ENCODE data around the gene GBA3. TPM values are rescaled to one million over a fixed set of nuclear protein-coding genes. Genes with fewer than 3 reads are reported as not detected.

Gene GBA3
- total RNA-seq, 1 experiment from 2014 or later: 0.09 TPM

DNA sequence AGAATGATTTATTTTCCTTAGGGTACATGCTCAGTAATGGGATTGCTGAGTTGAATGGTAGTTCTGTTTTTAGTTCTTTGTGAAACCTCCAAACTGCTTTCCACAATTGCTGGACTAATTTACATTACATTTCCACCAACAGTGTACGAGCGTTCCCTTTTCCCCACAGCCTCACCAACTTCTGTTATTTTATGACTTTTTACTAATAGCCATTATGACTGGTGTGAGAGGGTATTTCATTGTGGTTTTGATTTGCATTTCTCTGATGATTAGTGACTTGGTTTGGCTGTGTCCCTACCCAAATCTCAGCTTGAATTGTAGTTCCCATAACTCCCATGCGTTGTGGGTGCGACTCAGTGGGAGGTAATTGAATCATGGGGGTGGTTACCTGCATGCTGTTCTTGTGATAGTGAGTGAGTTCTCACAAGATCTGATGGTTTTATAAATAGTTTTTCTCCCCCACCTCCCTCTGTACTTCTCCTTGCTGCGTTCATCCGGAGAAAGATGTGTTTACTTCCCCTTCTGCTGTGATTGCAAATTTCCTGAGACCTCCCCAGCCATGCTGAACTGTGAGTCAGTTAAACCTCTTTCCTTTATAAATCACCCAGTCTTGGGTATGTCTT, 95.1 kb downstream of the GBA3 start:
- H3K36me3 Mint-ChIP-seq: no peaks in the 10 kb centered on the region
- H3K4me3 Mint-ChIP-seq: no peak overlapping the region
- no peaks in the 10 kb centered on the region for H3K9me3 Mint-ChIP-seq
- H3K27me3 Mint-ChIP-seq (ENCODE audit: low read depth): no peaks in the 10 kb centered on the region
- H3K4me1 Mint-ChIP-seq: 0 out of 2 replicates have a peak, but pooled peaks cover 2% of the 10 kb centered on the region
- ChIA-PET CTCF (no interaction called here), POLR2A (no interaction called here)
- TF ChIP-seq ZNF423 (CRISPR knock-in tag; IDR thresholded peaks at IDR 0.05) (no peak), NFYB (CRISPR knock-in tag; conservative IDR thresholded peaks at IDR 0.05; ENCODE audit: low read depth) (no peak), SMAD3 (CRISPR knock-in tag; IDR thresholded peaks at IDR 0.05; ENCODE audit: borderline replicate concordance) (no peak), RORB (CRISPR knock-in tag; IDR thresholded peaks at IDR 0.05) (no peak), CREM (CRISPR knock-in tag; IDR thresholded peaks at IDR 0.05) (no peak), OVOL2 (CRISPR knock-in tag; IDR thresholded peaks at IDR 0.05; ENCODE audit: borderline replicate concordance) (no peak), RELA (CRISPR knock-in tag; IDR thresholded peaks at IDR 0.05; ENCODE audit: borderline replicate concordance) (no peak), TP53 (CRISPR knock-in tag; IDR thresholded peaks at IDR 0.05) (no peak), GTF2I (CRISPR knock-in tag; conservative IDR thresholded peaks at IDR 0.05) (no peak), MXD4 (CRISPR knock-in tag; IDR thresholded peaks at IDR 0.05; ENCODE audit: borderline replicate concordance) (no peak)
- TF ChIP-seq, protein P1, sequence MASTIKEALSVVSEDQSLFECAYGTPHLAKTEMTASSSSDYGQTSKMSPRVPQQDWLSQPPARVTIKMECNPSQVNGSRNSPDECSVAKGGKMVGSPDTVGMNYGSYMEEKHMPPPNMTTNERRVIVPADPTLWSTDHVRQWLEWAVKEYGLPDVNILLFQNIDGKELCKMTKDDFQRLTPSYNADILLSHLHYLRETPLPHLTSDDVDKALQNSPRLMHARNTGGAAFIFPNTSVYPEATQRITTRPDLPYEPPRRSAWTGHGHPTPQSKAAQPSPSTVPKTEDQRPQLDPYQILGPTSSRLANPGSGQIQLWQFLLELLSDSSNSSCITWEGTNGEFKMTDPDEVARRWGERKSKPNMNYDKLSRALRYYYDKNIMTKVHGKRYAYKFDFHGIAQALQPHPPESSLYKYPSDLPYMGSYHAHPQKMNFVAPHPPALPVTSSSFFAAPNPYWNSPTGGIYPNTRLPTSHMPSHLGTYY (CRISPR knock-in tag; IDR thresholded peaks at IDR 0.05): no peak
- TF ChIP-seq, protein P2, sequence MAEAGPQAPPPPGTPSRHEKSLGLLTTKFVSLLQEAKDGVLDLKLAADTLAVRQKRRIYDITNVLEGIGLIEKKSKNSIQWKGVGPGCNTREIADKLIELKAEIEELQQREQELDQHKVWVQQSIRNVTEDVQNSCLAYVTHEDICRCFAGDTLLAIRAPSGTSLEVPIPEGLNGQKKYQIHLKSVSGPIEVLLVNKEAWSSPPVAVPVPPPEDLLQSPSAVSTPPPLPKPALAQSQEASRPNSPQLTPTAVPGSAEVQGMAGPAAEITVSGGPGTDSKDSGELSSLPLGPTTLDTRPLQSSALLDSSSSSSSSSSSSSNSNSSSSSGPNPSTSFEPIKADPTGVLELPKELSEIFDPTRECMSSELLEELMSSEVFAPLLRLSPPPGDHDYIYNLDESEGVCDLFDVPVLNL (CRISPR knock-in tag; IDR thresholded peaks at IDR 0.05; ENCODE audit: borderline replicate concordance, low read depth): no peak
- TF ChIP-seq, protein P3, sequence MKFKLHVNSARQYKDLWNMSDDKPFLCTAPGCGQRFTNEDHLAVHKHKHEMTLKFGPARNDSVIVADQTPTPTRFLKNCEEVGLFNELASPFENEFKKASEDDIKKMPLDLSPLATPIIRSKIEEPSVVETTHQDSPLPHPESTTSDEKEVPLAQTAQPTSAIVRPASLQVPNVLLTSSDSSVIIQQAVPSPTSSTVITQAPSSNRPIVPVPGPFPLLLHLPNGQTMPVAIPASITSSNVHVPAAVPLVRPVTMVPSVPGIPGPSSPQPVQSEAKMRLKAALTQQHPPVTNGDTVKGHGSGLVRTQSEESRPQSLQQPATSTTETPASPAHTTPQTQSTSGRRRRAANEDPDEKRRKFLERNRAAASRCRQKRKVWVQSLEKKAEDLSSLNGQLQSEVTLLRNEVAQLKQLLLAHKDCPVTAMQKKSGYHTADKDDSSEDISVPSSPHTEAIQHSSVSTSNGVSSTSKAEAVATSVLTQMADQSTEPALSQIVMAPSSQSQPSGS (CRISPR knock-in tag; IDR thresholded peaks at IDR 0.05; ENCODE audit: borderline replicate concordance, low read depth): no peak
- TF ChIP-seq, protein P4, sequence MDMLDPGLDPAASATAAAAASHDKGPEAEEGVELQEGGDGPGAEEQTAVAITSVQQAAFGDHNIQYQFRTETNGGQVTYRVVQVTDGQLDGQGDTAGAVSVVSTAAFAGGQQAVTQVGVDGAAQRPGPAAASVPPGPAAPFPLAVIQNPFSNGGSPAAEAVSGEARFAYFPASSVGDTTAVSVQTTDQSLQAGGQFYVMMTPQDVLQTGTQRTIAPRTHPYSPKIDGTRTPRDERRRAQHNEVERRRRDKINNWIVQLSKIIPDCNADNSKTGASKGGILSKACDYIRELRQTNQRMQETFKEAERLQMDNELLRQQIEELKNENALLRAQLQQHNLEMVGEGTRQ (CRISPR knock-in tag; IDR thresholded peaks at IDR 0.05): no peak
- TF ChIP-seq, protein P5, sequence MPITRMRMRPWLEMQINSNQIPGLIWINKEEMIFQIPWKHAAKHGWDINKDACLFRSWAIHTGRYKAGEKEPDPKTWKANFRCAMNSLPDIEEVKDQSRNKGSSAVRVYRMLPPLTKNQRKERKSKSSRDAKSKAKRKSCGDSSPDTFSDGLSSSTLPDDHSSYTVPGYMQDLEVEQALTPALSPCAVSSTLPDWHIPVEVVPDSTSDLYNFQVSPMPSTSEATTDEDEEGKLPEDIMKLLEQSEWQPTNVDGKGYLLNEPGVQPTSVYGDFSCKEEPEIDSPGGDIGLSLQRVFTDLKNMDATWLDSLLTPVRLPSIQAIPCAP (CRISPR knock-in tag; IDR thresholded peaks at IDR 0.05): no peak
- TF ChIP-seq, protein P6, sequence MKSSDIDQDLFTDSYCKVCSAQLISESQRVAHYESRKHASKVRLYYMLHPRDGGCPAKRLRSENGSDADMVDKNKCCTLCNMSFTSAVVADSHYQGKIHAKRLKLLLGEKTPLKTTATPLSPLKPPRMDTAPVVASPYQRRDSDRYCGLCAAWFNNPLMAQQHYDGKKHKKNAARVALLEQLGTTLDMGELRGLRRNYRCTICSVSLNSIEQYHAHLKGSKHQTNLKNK (CRISPR knock-in tag; IDR thresholded peaks at IDR 0.05): no peak
- ATAC-seq (no peak), DNase-seq (ENCODE audit: low spot score) (no peak)
- H3K27ac Mint-ChIP-seq: no peak overlapping the region

DNA sequence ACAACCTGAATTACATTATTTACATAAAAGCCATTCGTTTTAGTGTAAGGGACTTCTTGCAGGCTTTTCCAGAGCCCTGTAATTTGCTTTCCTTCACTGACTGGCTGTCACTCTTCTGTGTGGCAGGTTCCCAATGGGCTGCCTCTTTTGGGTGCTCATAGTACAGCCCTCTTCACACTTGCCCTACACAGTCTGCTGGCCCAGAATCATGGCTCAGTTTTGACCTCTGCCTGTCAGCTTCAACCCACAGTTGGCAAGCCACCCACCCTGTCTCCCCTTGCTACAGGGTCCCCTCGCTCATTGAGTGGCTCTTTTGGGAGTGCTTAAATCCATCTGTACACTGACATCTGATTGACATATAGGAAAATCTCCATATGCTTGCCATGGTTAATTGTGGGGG, 97.9 kb downstream of the GBA3 start:
- Mint-ChIP-seq H3K4me1 (no peaks in the 10 kb centered on the region), H3K4me3 (no peak overlapping the region), H3K36me3 (no peaks in the 10 kb centered on the region), H3K9me3 (no peaks in the 10 kb centered on the region), H3K27ac (no peak overlapping the region), H3K27me3 (ENCODE audit: low read depth) (no peaks in the 10 kb centered on the region)
- no peak for DNase-seq (ENCODE audit: low spot score)
- no peak for ATAC-seq
- ChIA-PET POLR2A (no interaction called here), CTCF (no interaction called here)
- TF ChIP-seq TEAD4 (CRISPR knock-in tag; IDR thresholded peaks at IDR 0.05) (no peak), ELF4 (CRISPR knock-in tag; IDR thresholded peaks at IDR 0.05; ENCODE audit: low read depth) (no peak), FOXJ3 (CRISPR knock-in tag; IDR thresholded peaks at IDR 0.05; ENCODE audit: borderline replicate concordance) (no peak), SP1 (CRISPR knock-in tag; conservative IDR thresholded peaks at IDR 0.05) (no peak), GABPB1 (CRISPR knock-in tag; IDR thresholded peaks at IDR 0.05) (no peak), HMGA2 (CRISPR knock-in tag; IDR thresholded peaks at IDR 0.05) (no peak), ZNF423 (CRISPR knock-in tag; IDR thresholded peaks at IDR 0.05) (no peak)
- TF ChIP-seq, protein P3 (CRISPR knock-in tag; IDR thresholded peaks at IDR 0.05; ENCODE audit: borderline replicate concordance, low read depth): no peak
- TF ChIP-seq, protein P7, sequence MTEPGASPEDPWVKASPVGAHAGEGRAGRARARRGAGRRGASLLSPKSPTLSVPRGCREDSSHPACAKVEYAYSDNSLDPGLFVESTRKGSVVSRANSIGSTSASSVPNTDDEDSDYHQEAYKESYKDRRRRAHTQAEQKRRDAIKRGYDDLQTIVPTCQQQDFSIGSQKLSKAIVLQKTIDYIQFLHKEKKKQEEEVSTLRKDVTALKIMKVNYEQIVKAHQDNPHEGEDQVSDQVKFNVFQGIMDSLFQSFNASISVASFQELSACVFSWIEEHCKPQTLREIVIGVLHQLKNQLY (CRISPR knock-in tag; IDR thresholded peaks at IDR 0.05): no peak
- TF ChIP-seq, protein P8, sequence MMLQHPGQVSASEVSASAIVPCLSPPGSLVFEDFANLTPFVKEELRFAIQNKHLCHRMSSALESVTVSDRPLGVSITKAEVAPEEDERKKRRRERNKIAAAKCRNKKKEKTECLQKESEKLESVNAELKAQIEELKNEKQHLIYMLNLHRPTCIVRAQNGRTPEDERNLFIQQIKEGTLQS (CRISPR knock-in tag; conservative IDR thresholded peaks at IDR 0.05): no peak
- TF ChIP-seq, protein P9, sequence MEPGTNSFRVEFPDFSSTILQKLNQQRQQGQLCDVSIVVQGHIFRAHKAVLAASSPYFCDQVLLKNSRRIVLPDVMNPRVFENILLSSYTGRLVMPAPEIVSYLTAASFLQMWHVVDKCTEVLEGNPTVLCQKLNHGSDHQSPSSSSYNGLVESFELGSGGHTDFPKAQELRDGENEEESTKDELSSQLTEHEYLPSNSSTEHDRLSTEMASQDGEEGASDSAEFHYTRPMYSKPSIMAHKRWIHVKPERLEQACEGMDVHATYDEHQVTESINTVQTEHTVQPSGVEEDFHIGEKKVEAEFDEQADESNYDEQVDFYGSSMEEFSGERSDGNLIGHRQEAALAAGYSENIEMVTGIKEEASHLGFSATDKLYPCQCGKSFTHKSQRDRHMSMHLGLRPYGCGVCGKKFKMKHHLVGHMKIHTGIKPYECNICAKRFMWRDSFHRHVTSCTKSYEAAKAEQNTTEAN (CRISPR knock-in tag; IDR thresholded peaks at IDR 0.05): no peak

Measured in WTC11 (cell line).